ENCODE results near the gene RBMS3. TPM values are rescaled to one million over a fixed set of nuclear protein-coding genes. Genes with fewer than 3 reads are reported as not detected.

RBMS3 gene
- total and polyA plus RNA-seq, 3 donors from 2014 or later = 5.6 to 36.2 (median 19.7) TPM

- H3K4me1 ChIP-seq = no peaks in the 10 kb centered on the region
- no peak overlapping the region for H3K27ac ChIP-seq
- H3K4me3 ChIP-seq = no peak overlapping the region
- H3K9me3 ChIP-seq = no peaks in the 10 kb centered on the region
- WGBS, 2 donors = 79 to 87% methylated on average over 3 of the region's 3 CpGs
- DNase-seq = no peak
- no peaks in the 10 kb centered on the region for H3K27me3 ChIP-seq
- intact Hi-C loops (cut with DNase I; ENCODE audit: low total_unique reads) = no loop called here
- H3K36me3 ChIP-seq (ENCODE audit: low read depth, missing control alignments) = no peaks in the 10 kb centered on the region
- TF ChIP-seq POLR2A (IDR thresholded peaks at IDR 0.05) (no peak), CTCF (IDR thresholded peaks at IDR 0.05) (no peak)
Observed at GRCh38 chr3:29345516-29346300, 64.8 kb downstream of the RBMS3 start.

- Histone ChIP-seq H3K36me3 (ENCODE audit: low read depth, missing control alignments) (no peaks in the 10 kb centered on the region), H3K27me3 (no peaks in the 10 kb centered on the region), H3K4me3 (no peak overlapping the region), H3K9me3 (no peaks in the 10 kb centered on the region), H3K27ac (no peak overlapping the region), H3K4me1 (no peaks in the 10 kb centered on the region)
- TF ChIP-seq CTCF (IDR thresholded peaks at IDR 0.05) = no peak
- no peak for TF ChIP-seq POLR2A (IDR thresholded peaks at IDR 0.05)
- intact Hi-C loops (cut with DNase I; ENCODE audit: low total_unique reads) = no loop called here
- DNase-seq = no peak
- 75 to 86% methylated on average over 1 of the region's 1 CpG for WGBS, 2 donors
Observed at GRCh38 chr3:29346828-29347227, 66.0 kb downstream of the RBMS3 start.

- Histone ChIP-seq H3K36me3 (ENCODE audit: low read depth, missing control alignments) (no peaks in the 10 kb centered on the region), H3K27me3 (no peaks in the 10 kb centered on the region), H3K27ac (no peak overlapping the region), H3K9me3 (no peaks in the 10 kb centered on the region), H3K4me3 (no peak overlapping the region), H3K4me1 (no peaks in the 10 kb centered on the region)
- no peak for DNase-seq
- intact Hi-C loops (cut with DNase I; ENCODE audit: low total_unique reads) = no loop called here
- WGBS, 2 donors = 65 to 66% methylated on average over 5 of the region's 5 CpGs
- TF ChIP-seq CTCF (IDR thresholded peaks at IDR 0.05) (no peak), POLR2A (IDR thresholded peaks at IDR 0.05) (no peak)
Observed at GRCh38 chr3:29347412-29347811, 66.5 kb downstream of the RBMS3 start.

GRCh38 chr3:29348316-29348715 lies 67.4 kb downstream of the RBMS3 start:
- no peak for DNase-seq
- intact Hi-C loops (cut with DNase I; ENCODE audit: low total_unique reads) = no loop called here
- Histone ChIP-seq H3K9me3 (no peaks in the 10 kb centered on the region), H3K27me3 (no peaks in the 10 kb centered on the region), H3K4me3 (no peak overlapping the region), H3K36me3 (ENCODE audit: low read depth, missing control alignments) (no peaks in the 10 kb centered on the region), H3K4me1 (no peaks in the 10 kb centered on the region), H3K27ac (no peak overlapping the region)
- no peak for TF ChIP-seq CTCF (IDR thresholded peaks at IDR 0.05)
- TF ChIP-seq POLR2A (IDR thresholded peaks at IDR 0.05) = no peak
- 65 to 89% methylated on average over 4 of the region's 4 CpGs for WGBS, 2 donors

GRCh38 chr3:29349049-29349448 lies 68.2 kb downstream of the RBMS3 start:
- Histone ChIP-seq H3K4me3 (no peak overlapping the region), H3K4me1 (peaks cover under 1% of the 10 kb centered on the region), H3K36me3 (ENCODE audit: low read depth, missing control alignments) (no peaks in the 10 kb centered on the region), H3K9me3 (no peaks in the 10 kb centered on the region), H3K27me3 (no peaks in the 10 kb centered on the region), H3K27ac (no peak overlapping the region)
- intact Hi-C loops (cut with DNase I; ENCODE audit: low total_unique reads) = no loop called here
- TF ChIP-seq POLR2A (IDR thresholded peaks at IDR 0.05) (no peak), CTCF (IDR thresholded peaks at IDR 0.05) (no peak)
- 50 to 65% methylated on average over 2 of the region's 2 CpGs for WGBS, 2 donors
- no peak for DNase-seq
